Peyer's patch (tissue), 4 donors: ENCODE results near the gene PHLDB3.

Source experiments
- POLR2A ChIP-seq, 2 donors: fragments of 450-650 bp; IDR thresholded peaks; one replicate each; pipeline ENCODE4 v1.5.1; 2017; ENCODE audit warnings: antibody characterized with exemption in 2 of 2, mild to moderate bottlenecking in 2 of 2, moderate library complexity in 2 of 2
- TF ChIP-seq, protein P1 (sequence below), 6 experiments: fragments of 450-650 bp in 4 of 6; fragments of 200-600 bp in 2 of 6; sonication (generic) in 1 of 6; IDR thresholded peaks; one replicate each; pipeline ENCODE4 v1.5.1; 2017 to 2019; ENCODE audit warnings: antibody characterized with exemption in 6 of 6, mild to moderate bottlenecking in 3 of 6, moderate library complexity in 1 of 6

- TF ChIP-seq POLR2A (IDR thresholded peaks at IDR 0.05): no peak
- TF ChIP-seq, protein P1, sequence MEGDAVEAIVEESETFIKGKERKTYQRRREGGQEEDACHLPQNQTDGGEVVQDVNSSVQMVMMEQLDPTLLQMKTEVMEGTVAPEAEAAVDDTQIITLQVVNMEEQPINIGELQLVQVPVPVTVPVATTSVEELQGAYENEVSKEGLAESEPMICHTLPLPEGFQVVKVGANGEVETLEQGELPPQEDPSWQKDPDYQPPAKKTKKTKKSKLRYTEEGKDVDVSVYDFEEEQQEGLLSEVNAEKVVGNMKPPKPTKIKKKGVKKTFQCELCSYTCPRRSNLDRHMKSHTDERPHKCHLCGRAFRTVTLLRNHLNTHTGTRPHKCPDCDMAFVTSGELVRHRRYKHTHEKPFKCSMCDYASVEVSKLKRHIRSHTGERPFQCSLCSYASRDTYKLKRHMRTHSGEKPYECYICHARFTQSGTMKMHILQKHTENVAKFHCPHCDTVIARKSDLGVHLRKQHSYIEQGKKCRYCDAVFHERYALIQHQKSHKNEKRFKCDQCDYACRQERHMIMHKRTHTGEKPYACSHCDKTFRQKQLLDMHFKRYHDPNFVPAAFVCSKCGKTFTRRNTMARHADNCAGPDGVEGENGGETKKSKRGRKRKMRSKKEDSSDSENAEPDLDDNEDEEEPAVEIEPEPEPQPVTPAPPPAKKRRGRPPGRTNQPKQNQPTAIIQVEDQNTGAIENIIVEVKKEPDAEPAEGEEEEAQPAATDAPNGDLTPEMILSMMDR (IDR thresholded peaks at IDR 0.05): no peak
Observed at GRCh38 chr19:43445426-43445825, 59.1 kb downstream of the PHLDB3 start.
